Measurements from ENCODE around the gene HSP90AB1.

HSP90AB1 gene

GRCh38 chr6:44278774-44279697, 32.1 kb downstream of the HSP90AB1 start:
- no peak for DNase-seq (ENCODE audit: extremely low read depth in 1 of 2, low read depth in 1 of 2)

- DNase-seq (ENCODE audit: extremely low read depth in 1 of 2, low read depth in 1 of 2) = no peak
Measured at GRCh38 chr6:44284121-44284520, 37.2 kb downstream of the HSP90AB1 start.

- no peak for DNase-seq (ENCODE audit: extremely low read depth in 1 of 2, low read depth in 1 of 2)
Measured at GRCh38 chr6:44284867-44285266, 38.0 kb downstream of the HSP90AB1 start.

GRCh38 chr6:44285552-44286284, 38.8 kb downstream of the HSP90AB1 start:
- no peak for DNase-seq (ENCODE audit: extremely low read depth in 1 of 2, low read depth in 1 of 2)

- no peak for DNase-seq (ENCODE audit: extremely low read depth in 1 of 2, low read depth in 1 of 2)
Measured at GRCh38 chr6:44286285-44286565, 39.3 kb downstream of the HSP90AB1 start.

GRCh38 chr6:44286747-44287146, 39.8 kb downstream of the HSP90AB1 start:
- no peak for DNase-seq (ENCODE audit: extremely low read depth in 1 of 2, low read depth in 1 of 2)

GRCh38 chr6:44289726-44290260, 42.9 kb downstream of the HSP90AB1 start:
- DNase-seq (ENCODE audit: extremely low read depth in 1 of 2, low read depth in 1 of 2) = no peak

GRCh38 chr6:44291841-44292240, 44.9 kb downstream of the HSP90AB1 start:
- no peak for DNase-seq (ENCODE audit: extremely low read depth in 1 of 2, low read depth in 1 of 2)

- DNase-seq (ENCODE audit: extremely low read depth in 1 of 2, low read depth in 1 of 2) = no peak
Measured at GRCh38 chr6:44292661-44293365, 45.9 kb downstream of the HSP90AB1 start.

- no peak for DNase-seq (ENCODE audit: extremely low read depth in 1 of 2, low read depth in 1 of 2)
Measured at GRCh38 chr6:44294832-44295791, 48.2 kb downstream of the HSP90AB1 start.

GRCh38 chr6:44297063-44298038, 50.5 kb downstream of the HSP90AB1 start:
- DNase-seq (ENCODE audit: extremely low read depth in 1 of 2, low read depth in 1 of 2) = peak in 1 of 2 donors; percentile 20

- no peak for DNase-seq (ENCODE audit: extremely low read depth in 1 of 2, low read depth in 1 of 2)
Measured at GRCh38 chr6:44298055-44298803, 51.3 kb downstream of the HSP90AB1 start.

GRCh38 chr6:44298864-44299263, 52.0 kb downstream of the HSP90AB1 start:
- no peak for DNase-seq (ENCODE audit: extremely low read depth in 1 of 2, low read depth in 1 of 2)

GRCh38 chr6:44300292-44300823, 53.5 kb downstream of the HSP90AB1 start:
- no peak for DNase-seq (ENCODE audit: extremely low read depth in 1 of 2, low read depth in 1 of 2)

GRCh38 chr6:44301106-44301505, 54.2 kb downstream of the HSP90AB1 start:
- DNase-seq (ENCODE audit: extremely low read depth in 1 of 2, low read depth in 1 of 2) = no peak

- no peak for DNase-seq (ENCODE audit: extremely low read depth in 1 of 2, low read depth in 1 of 2)
Measured at GRCh38 chr6:44301782-44302564, 55.1 kb downstream of the HSP90AB1 start.

GRCh38 chr6:44302856-44303255, 56.0 kb downstream of the HSP90AB1 start:
- DNase-seq (ENCODE audit: extremely low read depth in 1 of 2, low read depth in 1 of 2) = no peak

Data from stimulated activated CD8-positive, alpha-beta memory T cell treated with anti-CD3 and anti-CD28 coated beads, Interleukin-7, amount 100 ng/mL, for 48 hours (primary cell).